Astrocyte of the hippocampus (primary cell): ENCODE results near the gene KLC3.
"Not testable (repeated sequence)": the region's sequence is repeated elsewhere in the genome, so short reads cannot be mapped to it uniquely, and the experiment has no call there.

Experiments
- DNase-seq: peaks from one replicate; pipeline ENCODE4 v3.0.0; 2011; ENCODE audit warnings: low read depth, low spot score

Gene KLC3

GRCh38 chr19:45340232-45340898 lies at the start of gene KLC3:
TSS of gene KLC3 (plus strand) at chr19:45340750. CDS start at chr19:45345542, 4,792 bp downstream.
- no peak for DNase-seq

DNA sequence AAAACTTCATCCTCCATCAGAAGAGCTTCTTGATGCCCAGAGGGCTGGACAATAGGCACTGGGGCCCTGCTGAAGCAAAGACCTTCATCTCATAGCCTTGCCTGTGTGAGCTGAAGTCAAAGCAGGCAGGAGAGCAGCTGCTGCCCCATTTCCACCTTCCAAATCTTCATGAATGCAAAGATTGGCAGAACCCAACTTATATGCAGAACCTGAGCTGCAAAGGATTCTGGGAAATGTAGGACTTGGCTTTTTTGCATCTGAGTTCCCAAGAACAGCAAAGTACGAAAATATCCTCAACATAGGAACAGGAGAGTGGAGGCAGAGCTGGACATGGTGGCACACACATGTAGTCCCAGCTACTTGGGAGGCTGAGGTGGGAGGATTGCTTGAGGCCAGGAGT lies 48.7 kb upstream of the KLC3 start:
- no peak for DNase-seq

GRCh38 chr19:45293682-45294081 lies 46.9 kb upstream of the KLC3 start:
- DNase-seq = no peak

DNA sequence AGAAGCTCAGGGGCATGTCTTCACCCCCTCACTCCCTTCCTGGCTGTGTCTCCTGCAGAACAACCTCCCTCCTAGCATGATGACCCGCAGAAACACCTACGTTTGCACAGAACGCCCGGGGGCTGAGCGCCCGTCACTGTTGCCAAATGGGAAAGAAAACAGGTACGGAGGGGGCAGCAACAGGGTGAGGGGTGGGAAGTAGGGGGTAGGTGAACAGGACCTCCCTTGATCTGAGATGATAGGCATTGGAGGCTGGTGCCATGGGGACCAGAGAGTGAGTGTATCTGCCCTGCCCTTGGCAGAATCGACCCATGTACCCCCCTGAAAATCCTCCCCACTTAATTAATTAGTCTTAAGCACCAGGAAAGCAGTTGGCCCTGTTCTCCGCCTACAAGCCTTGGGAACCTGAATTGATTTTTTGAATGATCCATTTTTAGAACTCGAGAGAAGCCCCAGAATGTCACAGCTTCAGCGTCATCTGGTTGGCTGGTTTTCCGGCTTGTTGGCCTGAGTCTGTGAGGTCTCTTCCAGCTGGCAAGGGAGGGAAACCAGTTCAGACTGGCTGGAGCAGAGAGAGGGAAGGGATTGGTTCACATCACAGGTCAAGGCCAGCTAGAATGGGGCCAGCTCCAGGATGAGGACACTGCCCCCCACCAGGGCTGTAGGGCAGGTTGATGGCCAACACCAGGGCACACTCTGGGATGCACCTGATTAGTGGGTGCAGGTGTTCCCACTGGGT lies 46.1 kb upstream of the KLC3 start:
- DNase-seq = no peak

DNA sequence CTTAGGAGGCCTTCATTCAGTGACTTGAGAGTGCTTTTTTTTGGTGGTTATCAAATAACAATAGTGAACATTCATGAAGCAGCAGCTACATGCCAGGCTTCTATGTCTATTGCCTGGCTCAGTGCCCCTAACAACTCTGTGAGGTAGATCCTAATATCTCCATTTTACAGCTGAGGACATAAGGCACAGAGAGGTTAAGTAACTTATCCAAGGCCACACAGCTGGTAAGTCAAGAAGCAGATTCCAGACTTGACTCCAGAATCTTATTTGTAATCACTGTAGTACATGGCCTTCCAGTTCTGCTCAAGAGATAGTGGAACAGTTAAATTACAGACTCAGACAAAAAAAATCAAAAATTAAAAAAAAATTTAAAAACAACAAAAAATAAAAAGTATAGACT lies 44.7 kb upstream of the KLC3 start:
- DNase-seq = no peak

DNA sequence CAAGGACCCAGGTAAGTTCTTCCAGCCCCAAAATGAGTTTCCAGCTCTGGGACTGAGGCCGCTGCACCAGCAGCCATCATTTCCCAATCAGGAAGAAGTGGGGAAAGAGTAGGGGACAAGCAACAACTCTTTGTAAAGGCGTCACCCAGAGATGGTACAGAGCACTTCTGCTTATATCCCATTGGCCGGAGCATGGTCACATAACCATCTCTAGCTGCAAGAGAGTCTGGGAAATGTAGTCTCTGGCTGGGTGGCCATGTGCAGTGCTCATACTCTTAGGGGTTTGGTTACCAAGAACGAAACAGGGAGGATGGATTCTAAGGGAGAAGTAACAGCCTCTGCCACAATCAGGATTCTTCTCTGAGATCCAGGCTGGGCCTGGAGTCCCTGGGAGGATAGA lies 44.2 kb upstream of the KLC3 start:
- no peak for DNase-seq

DNA sequence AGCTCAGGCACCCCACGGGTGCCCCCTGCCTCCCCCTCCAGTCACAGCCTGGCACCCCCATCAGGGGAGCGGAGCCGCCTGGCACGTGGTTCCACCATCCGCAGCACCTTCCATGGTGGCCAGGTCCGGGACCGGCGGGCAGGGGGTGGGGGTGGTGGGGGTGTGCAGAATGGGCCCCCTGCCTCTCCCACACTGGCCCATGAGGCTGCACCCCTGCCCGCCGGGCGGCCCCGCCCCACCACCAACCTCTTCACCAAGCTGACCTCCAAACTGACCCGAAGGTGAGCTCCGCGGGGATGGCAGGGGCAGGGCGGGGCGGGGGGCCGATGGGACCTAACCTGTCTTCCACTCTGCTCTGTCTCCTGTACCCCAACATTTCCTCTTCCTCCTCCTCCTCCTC lies 42.9 kb upstream of the KLC3 start:
- DNase-seq = no peak

DNA sequence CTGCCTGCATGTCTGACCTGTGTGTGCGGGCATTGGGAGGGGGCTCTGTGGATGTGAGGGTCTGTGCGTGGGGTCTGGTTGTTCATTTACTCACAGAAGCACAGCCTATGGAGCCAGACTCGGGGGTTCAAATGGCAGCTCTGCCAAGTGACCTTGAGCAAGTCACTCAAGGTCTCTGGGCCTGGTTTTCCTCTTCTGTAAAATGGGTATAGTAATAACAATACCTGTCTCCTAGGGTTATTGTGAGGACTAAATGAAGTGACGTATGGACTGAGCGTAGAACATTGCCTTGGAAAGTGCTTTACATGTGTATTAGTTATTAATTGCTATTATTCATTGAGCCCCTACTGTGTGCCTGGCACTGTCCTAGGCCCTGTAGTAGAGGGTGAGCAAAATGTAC lies 42.3 kb upstream of the KLC3 start:
- DNase-seq = no peak

DNA sequence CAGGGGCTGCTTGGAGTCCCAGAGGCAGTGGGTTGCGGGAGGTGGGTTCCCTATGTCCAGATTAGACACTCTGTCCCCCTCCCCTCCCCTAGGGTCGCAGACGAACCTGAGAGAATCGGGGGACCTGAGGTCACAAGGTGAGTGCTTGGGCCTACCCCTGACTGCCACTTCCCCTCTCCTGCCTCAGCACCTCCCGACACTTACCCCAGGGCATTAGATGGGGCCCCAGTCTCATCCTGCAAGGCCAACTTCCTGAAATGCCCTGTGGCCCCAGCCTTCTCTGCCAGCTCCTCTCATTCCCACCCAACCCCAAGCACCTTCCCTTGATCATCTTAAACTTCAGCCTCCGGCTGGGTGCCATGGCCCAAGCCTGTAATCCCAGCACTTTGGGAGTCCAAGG lies 40.8 kb upstream of the KLC3 start:
- DNase-seq = no peak

DNA sequence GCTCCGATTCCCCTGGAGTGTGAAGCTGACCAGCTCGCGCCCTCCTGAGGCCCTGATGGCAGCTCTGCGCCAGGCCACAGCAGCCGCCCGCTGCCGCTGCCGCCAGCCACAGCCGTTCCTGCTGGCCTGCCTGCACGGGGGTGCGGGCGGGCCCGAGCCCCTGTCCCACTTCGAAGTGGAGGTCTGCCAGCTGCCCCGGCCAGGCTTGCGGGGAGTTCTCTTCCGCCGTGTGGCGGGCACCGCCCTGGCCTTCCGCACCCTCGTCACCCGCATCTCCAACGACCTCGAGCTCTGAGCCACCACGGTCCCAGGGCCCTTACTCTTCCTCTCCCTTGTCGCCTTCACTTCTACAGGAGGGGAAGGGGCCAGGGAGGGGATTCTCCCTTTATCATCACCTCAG lies 38.1 kb upstream of the KLC3 start:
- DNase-seq = no peak

DNA sequence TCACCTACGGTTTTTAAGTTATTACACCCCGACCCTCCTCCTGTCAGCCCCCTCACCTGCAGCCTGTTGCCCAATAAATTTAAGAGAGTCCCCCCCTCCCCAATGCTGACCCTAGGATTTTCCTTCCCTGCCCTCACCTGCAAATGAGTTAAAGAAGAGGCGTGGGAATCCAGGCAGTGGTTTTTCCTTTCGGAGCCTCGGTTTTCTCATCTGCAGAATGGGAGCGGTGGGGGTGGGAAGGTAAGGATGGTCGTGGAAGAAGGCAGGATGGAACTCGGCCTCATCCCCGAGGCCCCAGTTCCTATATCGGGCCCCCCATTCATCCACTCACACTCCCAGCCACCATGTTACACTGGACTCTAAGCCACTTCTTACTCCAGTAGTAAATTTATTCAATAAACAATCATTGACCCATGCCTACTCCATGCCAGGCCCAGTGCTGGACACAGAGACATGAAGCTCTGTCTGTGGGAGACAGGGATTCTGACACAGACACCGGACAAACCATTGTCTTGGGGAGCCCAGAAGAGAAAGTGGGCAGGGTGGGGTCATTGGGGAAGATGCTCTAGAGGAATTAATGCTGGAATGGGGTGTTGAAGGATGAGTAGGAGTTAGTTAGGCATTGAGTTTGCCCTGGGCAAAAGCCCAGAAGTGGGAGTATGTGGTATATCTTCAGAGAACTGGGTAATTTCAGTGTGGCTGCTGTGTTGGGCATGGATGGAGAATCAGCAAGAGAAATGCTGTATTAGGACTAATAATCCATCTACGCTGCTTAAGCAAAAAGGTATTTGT lies 37.1 kb upstream of the KLC3 start:
- DNase-seq = no peak

DNA sequence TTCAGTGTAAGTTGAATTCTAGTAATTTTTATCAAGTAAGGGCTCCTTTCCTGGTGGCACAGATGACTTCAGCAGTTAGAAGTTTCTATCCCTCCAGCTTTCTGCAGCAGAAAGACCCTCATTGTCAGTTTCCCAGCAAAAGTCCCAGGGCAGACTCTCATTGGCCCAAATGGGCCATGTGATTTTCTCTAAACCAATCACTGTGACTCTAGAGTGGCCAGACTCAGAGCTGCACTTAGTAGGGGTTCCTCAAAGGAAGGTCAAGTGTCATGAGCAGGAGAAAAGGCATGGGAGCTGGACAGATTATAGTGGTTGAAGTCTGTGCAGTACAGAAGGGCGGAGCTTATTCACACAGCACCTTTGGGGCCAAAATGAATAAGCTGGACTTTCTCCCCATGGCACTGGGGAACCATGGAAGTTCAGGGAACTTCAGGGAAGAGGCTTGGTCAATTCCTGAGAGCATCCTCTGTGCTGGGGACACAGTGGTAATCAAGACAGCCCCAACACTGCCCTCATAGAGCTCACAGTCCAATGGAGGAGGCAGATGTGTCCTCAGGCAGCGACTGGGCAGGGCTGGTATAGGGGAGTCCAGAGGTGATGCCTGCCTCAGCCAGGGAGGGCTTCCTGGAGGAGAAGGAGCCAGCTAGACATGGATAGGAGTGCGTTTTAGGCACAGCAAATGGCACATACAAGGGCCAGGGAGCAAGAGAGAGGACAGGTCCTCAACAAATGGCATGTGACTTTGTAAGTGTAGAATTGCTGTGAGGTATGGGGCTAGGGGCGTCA lies 36.2 kb upstream of the KLC3 start:
- DNase-seq = no peak

GRCh38 chr19:45305007-45305406 lies 35.5 kb upstream of the KLC3 start:
- DNase-seq = no peak

GRCh38 chr19:45305421-45305820 lies 35.1 kb upstream of the KLC3 start:
- no peak for DNase-seq

DNA sequence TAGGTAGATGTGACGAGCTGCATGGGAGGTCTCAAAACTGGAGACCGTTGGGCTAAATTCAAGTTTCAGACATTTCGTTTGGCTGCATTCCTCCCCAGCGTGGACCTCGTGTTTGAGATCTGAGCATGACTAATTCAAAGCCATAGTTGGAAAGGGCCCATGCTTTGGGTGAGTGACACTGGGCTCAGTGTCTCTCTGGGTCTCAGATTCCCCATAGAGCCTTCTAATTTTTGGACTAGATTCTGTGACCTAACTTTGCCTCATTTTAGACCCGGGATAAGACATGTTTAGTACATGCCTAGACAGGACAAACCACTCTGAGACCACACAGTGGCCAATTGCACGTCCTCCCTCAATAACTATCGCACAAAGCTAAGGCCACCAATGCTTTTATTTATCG lies 34.5 kb upstream of the KLC3 start:
- DNase-seq = no peak

- no peak for DNase-seq
Observed at GRCh38 chr19:45306518-45307027, 34.0 kb upstream of the KLC3 start.

DNA sequence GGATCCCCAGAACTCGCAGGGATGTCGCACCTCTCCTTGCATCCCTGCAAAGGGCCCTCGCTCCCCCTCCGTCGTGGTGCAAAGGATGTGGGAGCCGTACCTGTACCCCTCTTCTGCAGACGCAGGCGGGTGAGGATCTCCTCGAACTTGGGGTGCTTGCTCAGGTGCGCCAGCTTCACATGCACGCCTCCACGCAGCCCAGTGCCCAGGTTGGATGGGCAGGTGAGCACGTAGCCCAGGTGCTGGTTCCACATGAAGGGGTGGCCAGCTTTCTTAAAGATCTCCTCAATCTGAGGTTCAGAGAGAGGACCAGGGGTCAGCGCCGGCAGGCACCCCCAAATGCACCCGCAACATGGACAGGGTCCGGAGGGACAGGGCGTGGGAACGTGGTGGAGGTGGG lies 33.2 kb upstream of the KLC3 start:
- no peak for DNase-seq

- not testable (repeated sequence) for DNase-seq
Observed at GRCh38 chr19:45309322-45309721, 31.2 kb upstream of the KLC3 start.

DNA sequence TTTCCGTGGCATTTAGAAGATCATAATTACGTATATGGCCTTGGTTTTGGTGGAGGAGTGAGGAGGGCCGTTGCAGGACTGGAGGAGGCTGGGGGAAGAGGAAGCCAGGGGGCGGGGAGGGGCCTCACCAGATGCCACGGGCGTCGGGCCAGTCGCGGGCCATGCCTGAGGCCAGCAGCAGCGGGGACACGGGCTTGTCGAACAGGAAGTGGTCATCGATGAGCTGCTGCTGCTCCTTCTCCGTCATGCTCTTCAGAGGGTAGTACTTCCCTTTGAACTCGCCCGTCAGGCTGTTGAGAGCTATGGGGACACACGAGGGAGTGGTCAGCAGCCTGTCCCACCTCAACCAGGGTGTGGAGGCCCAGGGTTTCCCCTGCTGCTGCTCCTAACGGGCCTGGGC lies 28.9 kb upstream of the KLC3 start:
- no peak for DNase-seq

- DNase-seq = not testable (repeated sequence)
Observed at GRCh38 chr19:45312285-45312684, 28.3 kb upstream of the KLC3 start.

DNA sequence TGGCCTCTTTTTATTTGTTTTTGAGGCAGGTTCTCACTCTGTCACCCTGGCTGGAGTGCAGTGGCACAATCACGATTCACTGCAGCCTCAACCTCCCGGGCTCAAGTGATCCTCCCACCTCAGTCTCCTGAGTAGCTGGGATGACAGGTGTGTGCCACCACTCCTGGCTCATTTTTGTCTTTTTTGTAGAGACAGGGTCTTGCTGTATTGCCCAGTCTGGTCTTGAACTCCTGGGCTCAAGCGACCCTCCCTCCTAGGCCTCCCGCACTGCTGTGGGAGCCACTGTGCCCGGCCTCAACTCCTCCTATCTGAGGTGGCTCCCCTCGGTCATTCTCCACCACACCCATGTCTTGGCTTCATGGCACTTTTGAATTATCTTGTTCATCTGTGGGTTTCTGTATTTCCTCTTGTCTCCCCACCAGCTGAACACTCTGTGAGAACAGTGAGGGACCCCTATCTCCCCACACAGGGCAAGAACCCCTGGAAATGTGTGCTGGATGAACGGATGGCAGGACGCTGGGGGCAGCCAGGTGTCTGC lies 25.8 kb upstream of the KLC3 start:
- no peak for DNase-seq
